Daoy (cell line): ENCODE measurements around the gene ZBTB37. TPM values are rescaled to one million over a fixed set of nuclear protein-coding genes. Genes with fewer than 3 reads are reported as not detected.
"Not testable (repeated sequence)": the region's sequence is repeated elsewhere in the genome, so short reads cannot be mapped to it uniquely, and the experiment has no call there.

ENCODE experiments used
- DNase-seq: peaks from one replicate; pipeline ENCODE4 v3.0.0-alpha.2; 2015; ENCODE audit warnings: low read depth
- total RNA-seq: library from RNA; depleted of rRNA; stranded (reverse); fragments of >200 nt; shearing (Covaris generic); gene quantifications from 2 replicates; pipeline ENCODE4 v1.2.3, GENCODE V29; 2014

ZBTB37 gene
- total RNA-seq, 1 experiment from 2014 or later, result 3.2 TPM

GRCh38 chr1:173865468-173866164 is 2.6 kb upstream of the ZBTB37 start:
- DNase-seq, result no peak

GRCh38 chr1:173866413-173867115 is 1.6 kb upstream of the ZBTB37 start:
- DNase-seq, result no peak

- peak; percentile 19 for DNase-seq
Measured at GRCh38 chr1:173867141-173867752, 933 bp upstream of the ZBTB37 start.

- DNase-seq, result peak; percentile 100
Measured at GRCh38 chr1:173867753-173868265, 371 bp upstream of the ZBTB37 start, which contains the start of gene GAS5. Gene GAS5, minus strand, starts transcription at chr1:173867989.

- DNase-seq, result no peak
Measured at GRCh38 chr1:173869021-173869359, 810 bp downstream of the ZBTB37 start.

GRCh38 chr1:173870252-173871075 is 2.3 kb downstream of the ZBTB37 start:
- DNase-seq, result no peak

- DNase-seq, result no peak
Measured at GRCh38 chr1:173871091-173871490, 2.9 kb downstream of the ZBTB37 start.

- no peak for DNase-seq
Measured at GRCh38 chr1:173871500-173871899, 3.3 kb downstream of the ZBTB37 start.

- no peak for DNase-seq
Measured at GRCh38 chr1:173876732-173877131, 8.6 kb downstream of the ZBTB37 start.

GRCh38 chr1:173878251-173878650 is 10.1 kb downstream of the ZBTB37 start:
- DNase-seq, result no peak

GRCh38 chr1:173881117-173881516 is 12.9 kb downstream of the ZBTB37 start:
- not testable (repeated sequence) for DNase-seq

- no peak for DNase-seq
Measured at GRCh38 chr1:173884701-173885100, 16.5 kb downstream of the ZBTB37 start.

GRCh38 chr1:173886746-173887611 is 18.8 kb downstream of the ZBTB37 start:
- no peak for DNase-seq

GRCh38 chr1:173887627-173888026 is 19.4 kb downstream of the ZBTB37 start:
- DNase-seq, result no peak

GRCh38 chr1:173888749-173889148 is 20.6 kb downstream of the ZBTB37 start:
- no peak for DNase-seq

- DNase-seq, result no peak
Measured at GRCh38 chr1:173889885-173890284, 21.7 kb downstream of the ZBTB37 start.

GRCh38 chr1:173893611-173894010 is 25.4 kb downstream of the ZBTB37 start:
- no peak for DNase-seq

GRCh38 chr1:173894189-173894588 is 26.0 kb downstream of the ZBTB37 start:
- no peak for DNase-seq

- no peak for DNase-seq
Measured at GRCh38 chr1:173900427-173900826, 32.2 kb downstream of the ZBTB37 start.

- DNase-seq, result no peak
Measured at GRCh38 chr1:173900992-173901391, 32.8 kb downstream of the ZBTB37 start.
